HUDEP-2 (cell line): ENCODE data around the gene ERI2.
"Not testable (repeated sequence)": the region's sequence is repeated elsewhere in the genome, so short reads cannot be mapped to it uniquely, and the experiment has no call there.

Experiments
- DNase-seq, 76 experiments: peaks; one replicate each; lab custom pipeline; 2025; ENCODE audit not compliant: unreplicated experiment in 76 of 76; lab: John Stamatoyannopoulos, UW

The ERI2 gene

GRCh38 chr16:20766294-20766693, 40.0 kb downstream of the ERI2 start:
- no peak for DNase-seq

GRCh38 chr16:20765732-20766131, 40.5 kb downstream of the ERI2 start:
- no peak for DNase-seq

GRCh38 chr16:20764448-20764847, 41.8 kb downstream of the ERI2 start:
- not testable (repeated sequence) for DNase-seq

GRCh38 chr16:20763461-20764232, 42.6 kb downstream of the ERI2 start, which contains the start of gene ACSM3:
Gene ACSM3 (plus strand): TSS chr16:20764014. CDS start chr16:20770035, 6,021 bp downstream.
- peak in 60 of 76 experiments; percentile 2 to 76 (median 41) for DNase-seq

- no peak for DNase-seq
Measured at GRCh38 chr16:20762404-20763123, 43.7 kb downstream of the ERI2 start.

GRCh38 chr16:20761175-20761574, 45.1 kb downstream of the ERI2 start:
- DNase-seq, result no peak

GRCh38 chr16:20760346-20760745, 45.9 kb downstream of the ERI2 start:
- DNase-seq, result no peak

GRCh38 chr16:20755799-20756198, 50.5 kb downstream of the ERI2 start:
- not testable (repeated sequence) for DNase-seq

GRCh38 chr16:20755238-20755637, 51.0 kb downstream of the ERI2 start:
- DNase-seq, result no peak

GRCh38 chr16:20753727-20754126, 52.5 kb downstream of the ERI2 start:
- no peak for DNase-seq

GRCh38 chr16:20750558-20750957, 55.7 kb downstream of the ERI2 start:
- DNase-seq, result no peak

GRCh38 chr16:20749474-20749873, 56.8 kb downstream of the ERI2 start:
- no peak for DNase-seq

- DNase-seq, result peak in 71 of 76 experiments; percentile 8 to 90 (median 59)
Measured at GRCh38 chr16:20747030-20747816, 59.0 kb downstream of the ERI2 start.

GRCh38 chr16:20746461-20746860, 59.8 kb downstream of the ERI2 start:
- peak in 3 of 76 experiments; percentile 9 to 29 (median 18) for DNase-seq
